GM12864 (cell line): Measurements from ENCODE around the gene RCSD1.

Experiments
- DNase-seq: peaks from one replicate; pipeline ENCODE4 v3.0.0-alpha.2; 2011; ENCODE audit warnings: low read depth
- H3K4me3 ChIP-seq: 2 replicates; pipeline ENCODE4 v1.5.1; 2011; ENCODE audit warnings: mild to moderate bottlenecking, low read depth, low read length, control low read depth
- TF ChIP-seq, protein P1 (sequence below): IDR thresholded peaks from 2 replicates; pipeline ENCODE4 v1.5.1; 2011; ENCODE audit warnings: low read depth, mild to moderate bottlenecking, moderate library complexity, low read length, control low read depth, inconsistent platforms; ENCODE audit errors: missing control alignments

RCSD1 gene

DNA sequence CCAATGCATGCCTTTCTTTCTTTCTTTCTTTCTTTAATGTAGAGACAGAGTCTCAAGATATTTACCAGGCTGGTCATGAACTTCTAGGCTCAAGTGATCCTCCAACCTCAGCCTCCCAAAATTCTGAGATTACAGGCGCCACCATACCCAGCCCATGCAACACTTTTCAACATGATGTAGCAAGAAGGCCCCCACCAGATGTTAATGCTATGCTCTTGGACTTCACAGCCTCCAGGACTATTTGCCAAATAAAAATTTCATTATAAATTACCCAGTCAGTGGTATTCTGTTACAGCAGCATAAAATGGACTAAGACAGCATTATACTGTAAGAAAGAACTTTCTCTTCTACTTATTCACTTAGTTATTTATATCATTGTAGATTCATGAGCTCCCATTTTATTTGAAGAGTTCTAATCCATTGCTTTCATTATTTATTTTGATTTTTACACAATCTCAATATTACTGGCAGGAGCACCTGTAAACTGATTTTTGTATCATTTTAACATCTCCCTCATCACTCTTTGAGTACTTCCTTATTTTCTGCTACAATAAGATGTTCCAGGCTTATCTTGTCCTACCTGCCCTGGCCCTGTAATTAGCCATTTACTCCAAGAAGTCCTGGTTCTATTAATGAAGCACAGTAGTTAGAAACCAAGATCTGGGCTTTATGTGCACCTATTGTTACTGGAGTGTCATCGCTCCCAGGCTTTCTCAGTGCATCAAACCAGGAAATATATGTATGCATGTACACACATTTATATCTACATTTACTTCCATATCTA lies 4.8 kb upstream of the RCSD1 start:
- TF ChIP-seq, protein P1, sequence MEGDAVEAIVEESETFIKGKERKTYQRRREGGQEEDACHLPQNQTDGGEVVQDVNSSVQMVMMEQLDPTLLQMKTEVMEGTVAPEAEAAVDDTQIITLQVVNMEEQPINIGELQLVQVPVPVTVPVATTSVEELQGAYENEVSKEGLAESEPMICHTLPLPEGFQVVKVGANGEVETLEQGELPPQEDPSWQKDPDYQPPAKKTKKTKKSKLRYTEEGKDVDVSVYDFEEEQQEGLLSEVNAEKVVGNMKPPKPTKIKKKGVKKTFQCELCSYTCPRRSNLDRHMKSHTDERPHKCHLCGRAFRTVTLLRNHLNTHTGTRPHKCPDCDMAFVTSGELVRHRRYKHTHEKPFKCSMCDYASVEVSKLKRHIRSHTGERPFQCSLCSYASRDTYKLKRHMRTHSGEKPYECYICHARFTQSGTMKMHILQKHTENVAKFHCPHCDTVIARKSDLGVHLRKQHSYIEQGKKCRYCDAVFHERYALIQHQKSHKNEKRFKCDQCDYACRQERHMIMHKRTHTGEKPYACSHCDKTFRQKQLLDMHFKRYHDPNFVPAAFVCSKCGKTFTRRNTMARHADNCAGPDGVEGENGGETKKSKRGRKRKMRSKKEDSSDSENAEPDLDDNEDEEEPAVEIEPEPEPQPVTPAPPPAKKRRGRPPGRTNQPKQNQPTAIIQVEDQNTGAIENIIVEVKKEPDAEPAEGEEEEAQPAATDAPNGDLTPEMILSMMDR, result no peak
- DNase-seq, result no peak

DNA sequence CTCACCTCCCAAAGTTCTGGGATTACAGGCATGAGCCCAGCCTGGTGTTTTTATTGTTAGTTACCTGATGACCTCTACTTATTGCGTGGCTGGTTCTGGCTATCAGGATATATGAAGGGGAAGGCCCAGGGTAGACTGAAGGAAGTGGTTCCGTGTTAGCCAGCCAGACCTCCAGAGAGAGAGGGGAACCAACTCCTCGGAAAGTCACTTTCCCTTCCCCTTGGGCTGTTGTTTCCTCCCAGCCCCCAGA lies 2.5 kb upstream of the RCSD1 start:
- peak overlapping the region; percentile 33 for H3K4me3 ChIP-seq
- TF ChIP-seq, protein P1, result no peak
- DNase-seq, result no peak

More for the DNA sequence above, 4.8 kb upstream of the RCSD1 start:
- H3K4me3 ChIP-seq, result no peak overlapping the region

DNA sequence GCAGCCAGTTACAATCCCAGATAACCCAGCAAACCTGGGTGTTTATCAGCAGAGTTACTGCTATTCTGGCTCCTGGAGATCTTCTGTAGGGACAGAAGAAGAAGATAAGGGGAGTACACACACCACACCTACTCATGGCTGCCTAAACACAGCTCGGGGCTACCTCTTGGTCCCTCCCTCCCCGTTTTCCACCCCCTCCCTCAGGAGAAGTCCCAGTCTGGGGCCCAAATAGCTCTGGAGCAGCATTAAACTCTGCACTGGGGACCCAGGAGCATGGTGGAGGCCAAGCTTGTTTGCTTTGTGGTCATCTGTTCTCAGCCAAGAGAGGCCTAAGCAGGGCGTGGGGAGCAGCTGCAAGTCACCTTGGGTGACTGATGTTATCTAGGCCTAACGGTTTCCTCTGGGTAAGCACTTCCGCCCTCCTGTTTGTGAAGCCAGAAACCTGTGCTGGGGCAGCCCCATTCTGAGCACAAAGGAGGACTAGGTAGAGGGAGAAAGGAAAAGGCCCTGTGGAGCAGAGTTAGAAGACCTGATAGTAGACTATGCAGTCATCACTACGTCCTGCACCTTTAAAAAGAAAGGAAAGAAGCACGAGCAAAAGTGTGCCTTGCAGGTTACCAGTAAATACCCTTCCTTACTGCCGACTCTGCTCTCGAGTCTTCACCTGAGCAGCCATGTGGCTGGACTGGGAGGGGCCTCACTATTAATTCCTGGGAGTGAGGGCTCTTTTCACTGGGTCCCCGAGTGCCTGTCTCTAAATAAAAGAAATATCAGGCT lies 2.0 kb upstream of the RCSD1 start:
- TF ChIP-seq, protein P1, result no peak
- H3K4me3 ChIP-seq, result peak overlapping the region; percentile 33
- DNase-seq, result peak; percentile 89

DNA sequence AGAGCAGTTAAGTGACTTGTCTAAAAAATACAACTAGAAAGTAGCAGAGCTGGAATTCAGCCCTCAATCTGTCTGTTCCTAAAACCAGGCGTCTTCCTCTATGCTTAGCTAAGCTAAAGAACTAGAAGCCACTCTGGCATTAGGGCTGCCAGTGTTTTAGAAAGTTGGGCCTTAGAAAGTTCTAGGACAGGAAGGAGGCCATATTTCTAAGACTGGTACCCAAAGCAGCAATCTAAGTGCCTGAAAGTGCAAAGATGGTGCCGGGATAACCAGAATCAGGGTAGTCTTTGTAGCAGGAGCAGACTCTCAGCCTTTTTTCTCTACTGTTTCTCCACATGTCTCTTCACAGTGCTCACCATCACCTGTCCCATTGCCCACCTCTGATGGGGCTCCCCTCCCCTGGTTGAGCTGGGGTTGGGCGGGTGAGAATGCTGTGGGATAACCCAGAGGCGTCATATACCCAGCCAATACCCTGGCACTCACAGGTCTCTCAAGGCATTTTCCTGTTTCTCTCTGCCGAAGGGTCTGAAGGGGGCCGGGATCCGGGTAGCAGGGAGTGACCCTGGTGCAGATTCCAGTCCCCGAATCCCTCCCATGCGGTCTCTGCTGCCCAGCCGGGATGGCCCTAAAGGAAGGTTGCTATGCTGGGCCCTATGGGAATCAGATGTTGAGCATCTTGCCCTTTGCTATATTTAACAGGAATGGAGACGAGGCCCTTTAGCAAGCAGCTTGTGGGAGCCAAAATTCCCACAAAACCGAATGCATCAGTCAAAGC lies 1.1 kb upstream of the RCSD1 start:
- H3K4me3 ChIP-seq, result peak overlapping the region; percentile 95
- TF ChIP-seq, protein P1, result no peak
- DNase-seq, result no peak

DNA sequence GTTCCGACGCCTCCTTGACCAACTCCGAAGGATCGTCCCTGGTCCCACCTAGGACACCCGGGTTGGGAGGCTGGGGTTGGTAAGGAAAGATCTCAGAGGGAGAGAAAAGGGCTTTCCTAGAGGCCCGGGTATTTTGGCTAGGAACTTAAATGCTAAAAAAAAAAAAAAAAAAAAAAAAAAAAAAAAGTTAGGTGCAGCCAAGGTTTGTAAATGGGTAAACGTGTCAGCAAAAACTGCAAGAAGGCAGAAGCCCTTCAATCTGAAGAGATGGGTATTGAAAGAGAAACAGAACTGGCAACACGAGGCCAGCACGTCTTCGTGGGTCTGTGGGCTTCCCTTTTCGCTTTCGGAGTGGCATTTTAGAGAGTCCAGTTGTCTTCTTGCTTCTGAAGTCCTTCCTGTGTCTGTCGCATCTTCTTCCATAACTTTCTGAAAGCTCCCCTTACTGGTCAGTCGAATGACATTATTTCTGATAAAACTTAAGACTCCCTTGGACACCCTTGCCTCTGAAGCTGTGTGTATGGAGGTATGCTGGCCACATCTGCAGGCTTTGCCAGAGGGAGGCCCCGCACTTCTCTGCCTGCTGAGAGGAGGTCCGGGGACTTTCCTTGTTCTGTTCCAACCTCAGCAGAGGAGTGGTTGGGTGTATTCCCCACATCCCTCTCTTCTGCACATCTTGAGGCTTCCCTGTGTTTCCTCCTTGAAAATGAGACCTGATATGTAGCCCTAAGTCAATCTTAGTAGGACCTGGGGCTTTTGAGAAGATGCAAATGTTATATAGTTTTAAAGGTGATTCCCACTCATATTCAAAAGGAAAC lies 745 bp downstream of the RCSD1 start:
- TF ChIP-seq, protein P1, result no peak
- peak overlapping the region; percentile 95 for H3K4me3 ChIP-seq
- no peak for DNase-seq

DNA sequence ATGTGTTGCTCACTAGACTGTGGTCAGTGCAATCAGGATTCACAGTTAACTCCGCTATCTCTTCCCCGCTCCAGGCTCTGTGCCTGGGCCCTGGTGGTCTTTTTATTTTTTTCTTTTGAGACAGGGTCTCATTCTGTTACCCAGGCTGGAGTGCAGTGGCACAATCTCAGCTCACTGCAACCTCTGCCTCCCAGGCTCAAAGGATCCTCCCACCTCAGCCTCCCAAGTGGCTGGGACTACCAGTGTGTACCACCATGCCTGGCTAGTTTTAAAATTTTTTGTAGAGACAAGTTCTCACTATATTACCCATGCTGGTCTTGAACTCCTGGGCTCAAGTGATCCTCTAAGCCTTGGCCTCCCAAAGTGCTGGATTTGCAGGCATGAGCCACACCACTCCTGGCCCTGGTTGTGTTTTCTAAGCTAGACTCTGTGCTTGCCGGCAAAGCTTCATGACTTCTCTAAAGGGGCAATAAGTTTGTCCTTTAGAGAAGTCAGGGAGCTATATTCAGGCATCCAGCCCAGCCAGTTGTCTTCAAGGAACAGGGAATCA lies 1.4 kb downstream of the RCSD1 start:
- no peak for DNase-seq
- peak overlapping the region; percentile 95 for H3K4me3 ChIP-seq
- TF ChIP-seq, protein P1, result no peak
